Astrocyte of the spinal cord (primary cell): Measurements from ENCODE around the gene LMBR1.
A peak's percentile ranks its signal among the peaks of the same experiment; 100 is the strongest.

Experiments used
- DNase-seq: peaks from one replicate; pipeline ENCODE4 v3.0.0; 2011; ENCODE audit warnings: low read depth, low spot score
- H3K4me3 ChIP-seq: 2 replicates; pipeline ENCODE4 v1.5.1; 2011; ENCODE audit warnings: low read depth, mild to moderate bottlenecking, low read length, moderate library complexity
- in situ Hi-C: cut with HindIII; loops from 2 replicates; pipeline ENCODE4 v1.10.0; 2017; ENCODE audit warnings: low sequenced_read_pairs
- TF ChIP-seq, protein P1 (sequence below): IDR thresholded peaks from 2 replicates; pipeline ENCODE4 v1.5.1; 2012; ENCODE audit warnings: low read depth, mild to moderate bottlenecking, low read length, inconsistent platforms

The LMBR1 gene

DNA sequence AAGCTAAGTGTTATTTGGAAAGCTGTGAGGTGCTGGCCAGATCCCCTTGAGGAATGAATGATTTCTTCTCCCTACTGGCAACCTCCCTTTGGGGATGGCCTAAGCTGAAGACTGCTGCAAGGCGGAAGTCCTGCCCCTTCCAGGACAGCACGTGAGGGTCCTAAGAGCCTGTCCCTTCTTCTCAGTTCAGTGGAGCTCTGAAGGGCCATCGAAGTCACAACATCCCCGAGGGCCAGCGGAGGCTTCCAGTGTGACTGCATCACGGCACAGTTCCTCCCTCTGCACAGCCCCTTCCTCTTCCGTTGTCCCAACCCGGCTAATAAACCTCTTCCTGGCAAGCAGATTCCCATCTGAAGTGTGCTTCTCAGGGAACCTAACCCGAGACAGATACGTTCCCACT is 208.7 kb downstream of the LMBR1 start:
- H3K4me3 ChIP-seq, result no peak overlapping the region
- TF ChIP-seq, protein P1, sequence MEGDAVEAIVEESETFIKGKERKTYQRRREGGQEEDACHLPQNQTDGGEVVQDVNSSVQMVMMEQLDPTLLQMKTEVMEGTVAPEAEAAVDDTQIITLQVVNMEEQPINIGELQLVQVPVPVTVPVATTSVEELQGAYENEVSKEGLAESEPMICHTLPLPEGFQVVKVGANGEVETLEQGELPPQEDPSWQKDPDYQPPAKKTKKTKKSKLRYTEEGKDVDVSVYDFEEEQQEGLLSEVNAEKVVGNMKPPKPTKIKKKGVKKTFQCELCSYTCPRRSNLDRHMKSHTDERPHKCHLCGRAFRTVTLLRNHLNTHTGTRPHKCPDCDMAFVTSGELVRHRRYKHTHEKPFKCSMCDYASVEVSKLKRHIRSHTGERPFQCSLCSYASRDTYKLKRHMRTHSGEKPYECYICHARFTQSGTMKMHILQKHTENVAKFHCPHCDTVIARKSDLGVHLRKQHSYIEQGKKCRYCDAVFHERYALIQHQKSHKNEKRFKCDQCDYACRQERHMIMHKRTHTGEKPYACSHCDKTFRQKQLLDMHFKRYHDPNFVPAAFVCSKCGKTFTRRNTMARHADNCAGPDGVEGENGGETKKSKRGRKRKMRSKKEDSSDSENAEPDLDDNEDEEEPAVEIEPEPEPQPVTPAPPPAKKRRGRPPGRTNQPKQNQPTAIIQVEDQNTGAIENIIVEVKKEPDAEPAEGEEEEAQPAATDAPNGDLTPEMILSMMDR, result no peak
- DNase-seq, result no peak
- in situ Hi-C loops, result no loop called here

DNA sequence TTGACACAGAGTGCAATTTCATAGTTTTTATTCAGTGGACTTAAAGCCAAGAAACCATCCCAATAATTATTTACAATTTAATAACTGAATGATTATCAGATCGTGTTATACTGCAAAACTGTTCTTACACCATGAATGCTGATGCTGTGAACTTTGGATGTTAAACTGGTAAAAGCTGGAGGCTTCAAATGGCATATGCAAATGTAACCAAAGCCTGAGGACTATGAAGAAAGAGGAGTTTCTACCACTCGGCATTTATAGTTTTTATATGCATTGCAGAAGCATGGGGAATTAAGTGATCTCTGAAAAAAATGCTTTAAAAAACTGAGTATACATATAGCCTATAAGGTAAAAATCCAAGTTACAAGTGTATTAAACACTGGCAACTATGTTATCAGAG is 210.1 kb downstream of the LMBR1 start:
- no peak overlapping the region for H3K4me3 ChIP-seq
- TF ChIP-seq, protein P1, result no peak
- in situ Hi-C loops, result no loop called here
- DNase-seq, result no peak

DNA sequence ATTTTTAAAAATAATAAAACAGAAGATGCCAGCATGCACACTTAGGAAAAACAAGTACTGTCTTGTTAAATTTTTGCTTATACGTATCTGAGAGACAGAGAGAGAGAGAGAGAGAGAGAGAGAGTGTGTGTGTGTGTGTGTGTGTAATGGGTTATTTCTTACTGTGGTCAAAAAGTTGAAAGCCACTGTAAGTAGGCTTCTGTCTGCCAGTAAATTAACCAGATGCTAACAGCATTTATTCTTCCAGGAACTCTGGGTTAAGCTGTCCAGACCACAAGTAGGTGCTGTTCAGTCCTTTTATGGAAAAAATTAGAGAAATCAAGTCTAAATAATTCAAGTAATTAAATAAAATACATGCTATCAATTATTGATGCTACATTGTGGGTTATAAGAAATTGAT is 212.7 kb downstream of the LMBR1 start:
- peak; percentile 79 for DNase-seq
- no peak overlapping the region for H3K4me3 ChIP-seq
- TF ChIP-seq, protein P1, result no peak
- in situ Hi-C loops, result no loop called here

DNA sequence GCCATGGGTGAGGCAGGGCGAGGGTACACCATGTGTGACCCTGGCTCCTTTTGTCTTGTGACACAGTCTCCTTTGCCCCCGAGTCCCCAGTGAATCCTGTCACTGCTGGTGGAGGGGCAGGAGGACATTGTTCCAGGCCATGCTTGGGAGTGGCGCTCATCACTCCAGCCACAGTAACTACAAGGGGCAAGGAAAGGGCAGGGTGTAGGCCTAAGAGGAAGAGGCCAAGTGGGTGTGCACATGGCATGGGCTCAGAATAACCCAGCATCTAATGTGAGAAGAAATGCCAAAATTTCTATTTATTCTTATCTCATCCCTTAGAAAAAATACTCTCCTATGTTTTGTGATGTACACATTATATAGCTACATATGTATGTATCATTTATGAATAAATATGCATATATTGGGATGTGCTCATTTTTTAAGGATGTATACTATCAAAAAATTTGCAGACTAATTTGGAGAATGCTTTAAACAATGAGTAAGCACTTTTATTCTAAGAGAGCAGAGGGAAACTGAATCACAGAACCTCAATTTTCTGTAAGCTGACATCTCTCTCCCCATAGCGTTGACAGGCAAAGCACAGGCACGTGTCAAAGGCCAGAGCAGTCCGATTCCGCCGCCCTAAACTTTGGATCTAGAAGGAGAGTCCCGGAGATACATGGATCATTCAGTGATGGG is 215.5 kb downstream of the LMBR1 start:
- in situ Hi-C loops, result no loop called here
- no peak for DNase-seq
- H3K4me3 ChIP-seq, result no peak overlapping the region
- TF ChIP-seq, protein P1, result no peak

DNA sequence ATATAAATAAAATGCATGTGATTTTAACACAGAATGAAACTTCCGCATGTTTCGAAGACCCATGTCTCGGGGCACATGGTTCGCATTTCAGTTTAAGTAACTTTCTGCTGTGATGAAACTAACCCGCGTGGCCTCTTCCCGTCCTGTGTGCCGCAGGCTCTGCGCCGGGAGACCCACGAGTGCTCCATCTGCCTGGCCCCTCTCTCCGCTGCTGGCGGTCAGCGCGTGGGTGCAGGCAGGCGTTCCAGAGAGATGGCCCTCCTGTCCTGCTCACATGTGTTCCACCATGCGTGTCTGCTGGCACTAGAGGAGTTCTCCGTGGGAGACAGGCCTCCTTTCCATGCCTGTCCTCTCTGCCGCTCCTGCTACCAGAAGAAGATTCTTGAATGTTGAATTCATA is 216.7 kb downstream of the LMBR1 start:
- TF ChIP-seq, protein P1, result no peak
- in situ Hi-C loops, result no loop called here
- no peak for DNase-seq
- no peak overlapping the region for H3K4me3 ChIP-seq

DNA sequence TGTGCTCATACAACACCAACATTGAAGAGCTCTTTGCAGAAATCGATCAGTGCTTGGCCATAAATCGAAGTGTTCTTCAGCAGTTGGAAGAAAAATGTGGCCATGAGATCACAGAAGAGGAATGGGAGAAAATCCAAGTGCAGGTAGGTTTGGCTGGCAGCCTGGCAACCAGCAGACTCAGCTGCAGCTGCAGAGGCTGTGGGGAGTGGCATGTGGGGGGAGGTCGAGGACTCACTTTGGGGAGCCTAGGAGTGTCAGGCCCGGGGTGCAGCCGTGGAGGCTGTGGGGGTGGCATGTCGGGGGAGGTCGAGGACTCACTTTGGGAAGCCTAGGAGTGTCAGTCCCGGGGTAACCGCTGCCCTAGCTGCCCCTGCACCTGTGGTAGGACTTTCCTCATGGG is 217.3 kb downstream of the LMBR1 start:
- TF ChIP-seq, protein P1, result no peak
- H3K4me3 ChIP-seq, result no peak overlapping the region
- DNase-seq, result no peak
- in situ Hi-C loops, result no loop called here
